ENCODE results near the gene MGAT4A. TPM values are rescaled to one million over a fixed set of nuclear protein-coding genes. Genes with fewer than 3 reads are reported as not detected.

The MGAT4A gene
- total and polyA plus RNA-seq, 2 of the 13 experiments (the other 11 are each of a cell fraction or from before 2014, with no cell fraction given): 47.2 to 90.9 TPM

- TF ChIP-seq ZNF646 (CRISPR knock-in tag; IDR thresholded peaks at IDR 0.05) (0 out of 2 replicates have a peak, but pooled peaks have one; percentile 21), MYC (CRISPR knock-in tag; IDR thresholded peaks at IDR 0.05; ENCODE audit: borderline replicate concordance) (peak; percentile 86), ZFY (CRISPR knock-in tag; IDR thresholded peaks at IDR 0.05) (peak; percentile 81), IKZF4 (CRISPR knock-in tag; IDR thresholded peaks at IDR 0.05; ENCODE audit: borderline replicate concordance, low read depth, not compliant biosample characterization) (no peak), FOXC1 (CRISPR knock-in tag; IDR thresholded peaks at IDR 0.05; ENCODE audit: borderline replicate concordance) (0 out of 2 replicates have a peak, but pooled peaks have one; percentile 64), NFKBIZ (CRISPR knock-in tag; IDR thresholded peaks at IDR 0.05) (no peak; the same call in 1 of the 2 replicates), GTF3A (CRISPR knock-in tag; conservative IDR thresholded peaks at IDR 0.05) (0 out of 2 replicates have a peak, but pooled peaks have one; percentile 77), LCORL (IDR thresholded peaks at IDR 0.05) (no peak), LCORL (CRISPR knock-in tag; IDR thresholded peaks at IDR 0.05) (peak; percentile 24; the same call in 1 of the 2 replicates), MTA1 (CRISPR knock-in tag; IDR thresholded peaks at IDR 0.05; ENCODE audit: borderline replicate concordance) (peak; percentile 53; the same call in 1 of the 2 replicates), ZNF44 (CRISPR knock-in tag; IDR thresholded peaks at IDR 0.05) (0 out of 2 replicates have a peak, but pooled peaks have one; percentile 17), ZNF251 (CRISPR knock-in tag; IDR thresholded peaks at IDR 0.05) (no peak), MEF2D (CRISPR knock-in tag; IDR thresholded peaks at IDR 0.05) (peak; percentile 87), KDM2A (CRISPR knock-in tag; IDR thresholded peaks at IDR 0.05; ENCODE audit: borderline replicate concordance, low read depth) (peak; percentile 52; the same call in 1 of the 2 replicates), TBX2 (CRISPR knock-in tag; IDR thresholded peaks at IDR 0.05; ENCODE audit: borderline replicate concordance) (peak; percentile 82)
- TF ChIP-seq, protein P1, sequence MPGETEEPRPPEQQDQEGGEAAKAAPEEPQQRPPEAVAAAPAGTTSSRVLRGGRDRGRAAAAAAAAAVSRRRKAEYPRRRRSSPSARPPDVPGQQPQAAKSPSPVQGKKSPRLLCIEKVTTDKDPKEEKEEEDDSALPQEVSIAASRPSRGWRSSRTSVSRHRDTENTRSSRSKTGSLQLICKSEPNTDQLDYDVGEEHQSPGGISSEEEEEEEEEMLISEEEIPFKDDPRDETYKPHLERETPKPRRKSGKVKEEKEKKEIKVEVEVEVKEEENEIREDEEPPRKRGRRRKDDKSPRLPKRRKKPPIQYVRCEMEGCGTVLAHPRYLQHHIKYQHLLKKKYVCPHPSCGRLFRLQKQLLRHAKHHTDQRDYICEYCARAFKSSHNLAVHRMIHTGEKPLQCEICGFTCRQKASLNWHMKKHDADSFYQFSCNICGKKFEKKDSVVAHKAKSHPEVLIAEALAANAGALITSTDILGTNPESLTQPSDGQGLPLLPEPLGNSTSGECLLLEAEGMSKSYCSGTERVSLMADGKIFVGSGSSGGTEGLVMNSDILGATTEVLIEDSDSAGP (CRISPR knock-in tag; IDR thresholded peaks at IDR 0.05; ENCODE audit: borderline replicate concordance): peak; percentile 81
- TF ChIP-seq, protein P2, sequence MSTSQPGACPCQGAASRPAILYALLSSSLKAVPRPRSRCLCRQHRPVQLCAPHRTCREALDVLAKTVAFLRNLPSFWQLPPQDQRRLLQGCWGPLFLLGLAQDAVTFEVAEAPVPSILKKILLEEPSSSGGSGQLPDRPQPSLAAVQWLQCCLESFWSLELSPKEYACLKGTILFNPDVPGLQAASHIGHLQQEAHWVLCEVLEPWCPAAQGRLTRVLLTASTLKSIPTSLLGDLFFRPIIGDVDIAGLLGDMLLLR (CRISPR knock-in tag; IDR thresholded peaks at IDR 0.05): 0 out of 2 replicates have a peak, but pooled peaks have one; percentile 47
- TF ChIP-seq, protein P3, sequence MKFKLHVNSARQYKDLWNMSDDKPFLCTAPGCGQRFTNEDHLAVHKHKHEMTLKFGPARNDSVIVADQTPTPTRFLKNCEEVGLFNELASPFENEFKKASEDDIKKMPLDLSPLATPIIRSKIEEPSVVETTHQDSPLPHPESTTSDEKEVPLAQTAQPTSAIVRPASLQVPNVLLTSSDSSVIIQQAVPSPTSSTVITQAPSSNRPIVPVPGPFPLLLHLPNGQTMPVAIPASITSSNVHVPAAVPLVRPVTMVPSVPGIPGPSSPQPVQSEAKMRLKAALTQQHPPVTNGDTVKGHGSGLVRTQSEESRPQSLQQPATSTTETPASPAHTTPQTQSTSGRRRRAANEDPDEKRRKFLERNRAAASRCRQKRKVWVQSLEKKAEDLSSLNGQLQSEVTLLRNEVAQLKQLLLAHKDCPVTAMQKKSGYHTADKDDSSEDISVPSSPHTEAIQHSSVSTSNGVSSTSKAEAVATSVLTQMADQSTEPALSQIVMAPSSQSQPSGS (CRISPR knock-in tag; IDR thresholded peaks at IDR 0.05): peak; percentile 74; the same call in 1 of the 2 replicates
These were observed 146.9 kb downstream of the MGAT4A start (continued) for GRCh38 chr2:98583816-98584618.
